GM12875 (cell line): ENCODE results near the gene XCL2.

Experiments
- H3K4me3 ChIP-seq: one replicate; pipeline ENCODE4 v1.5.1; 2011; ENCODE audit warnings: low read depth, low read length, control low read depth
- CTCF ChIP-seq: IDR thresholded peaks from 2 replicates; pipeline ENCODE4 v1.5.1; 2011; ENCODE audit warnings: low read depth, mild to moderate bottlenecking, control low read depth, inconsistent platforms, low read length, moderate library complexity, borderline replicate concordance; ENCODE audit not compliant: insufficient read depth

The XCL2 gene

GRCh38 chr1:168509875-168510791, 33.7 kb downstream of the XCL2 start:
- no peak for TF ChIP-seq CTCF
- H3K4me3 ChIP-seq: no peak overlapping the region

GRCh38 chr1:168509210-168509609, 34.6 kb downstream of the XCL2 start:
- no peak for TF ChIP-seq CTCF
- H3K4me3 ChIP-seq: no peak overlapping the region

- no peak overlapping the region for H3K4me3 ChIP-seq
- TF ChIP-seq CTCF: no peak
These were observed 36.0 kb downstream of the XCL2 start for GRCh38 chr1:168507828-168508227.

GRCh38 chr1:168507231-168507630, 36.6 kb downstream of the XCL2 start:
- no peak overlapping the region for H3K4me3 ChIP-seq
- no peak for TF ChIP-seq CTCF

- no peak overlapping the region for H3K4me3 ChIP-seq
- TF ChIP-seq CTCF: no peak
These were observed 37.5 kb downstream of the XCL2 start for GRCh38 chr1:168506204-168506819.

- no peak for TF ChIP-seq CTCF
- H3K4me3 ChIP-seq: no peak overlapping the region
These were observed 38.8 kb downstream of the XCL2 start for GRCh38 chr1:168505006-168505405.
